C4-2B (cell line): Measurements from ENCODE around the gene HOXA6.
A peak's percentile ranks its signal among the peaks of the same experiment; 100 is the strongest.

Experiments
- CTCF ChIP-seq: fragments of 450-650 bp; conservative IDR thresholded peaks from 2 replicates; pipeline ENCODE4 v1.5.1; 2017; ENCODE audit warnings: mild to moderate bottlenecking
- ZFX ChIP-seq: fragments of 450-650 bp; IDR thresholded peaks from 2 replicates; pipeline ENCODE4 v1.6.1; 2017

DNA sequence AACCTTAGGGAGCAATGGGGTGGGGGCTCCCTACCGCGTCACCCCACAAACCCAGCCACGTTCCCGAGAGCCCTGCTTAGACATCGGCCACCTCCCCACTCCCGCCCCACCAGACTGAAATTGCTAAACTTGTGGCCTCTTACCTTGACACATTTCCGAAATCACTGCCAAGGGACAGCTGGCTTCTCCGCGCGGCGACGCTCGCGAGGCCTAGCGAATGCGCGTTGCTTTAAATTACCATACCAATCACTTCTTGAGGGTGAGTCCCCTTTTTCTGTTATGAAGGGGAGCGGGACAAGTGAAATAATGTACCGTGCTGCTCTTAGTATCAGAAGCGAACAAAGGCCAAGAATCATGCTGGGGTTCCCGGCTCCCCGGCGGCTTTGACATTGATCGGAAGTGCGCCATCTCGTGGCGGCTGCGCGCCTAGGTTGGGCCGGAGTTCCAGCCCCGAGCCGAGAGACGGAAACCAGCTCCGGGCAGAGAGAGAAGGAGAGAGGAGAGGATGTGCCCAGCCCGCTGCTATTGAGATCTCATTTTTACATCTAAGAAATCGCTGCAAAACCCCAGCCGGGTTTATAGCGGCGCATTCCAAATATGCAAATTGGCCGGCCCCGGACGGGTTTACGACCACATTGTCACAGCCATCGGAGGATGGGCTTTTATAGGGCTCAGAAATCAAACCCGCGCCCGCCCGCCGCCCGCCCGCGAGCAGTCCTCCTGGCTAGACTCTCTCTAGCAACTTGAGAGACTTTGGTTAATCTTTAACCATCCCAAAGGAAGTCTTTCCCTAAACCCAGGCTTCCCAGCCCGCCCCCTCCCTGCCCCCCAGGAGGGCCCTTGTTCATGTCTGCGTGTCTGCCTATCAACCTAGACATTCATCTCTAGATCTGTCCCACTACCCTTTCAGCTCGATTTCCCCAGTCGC lies 32.2 kb upstream of the HOXA6 start:
- peak; percentile 96 for TF ChIP-seq CTCF
- no peak for TF ChIP-seq ZFX
